8988T (cell line): ENCODE data around the gene GYS1.
"Not testable (repeated sequence)": the region's sequence is repeated elsewhere in the genome, so short reads cannot be mapped to it uniquely, and the experiment has no call there.

Source experiments
- DNase-seq: peaks from one replicate; pipeline ENCODE4 v3.0.0; 2011

Gene GYS1

DNA sequence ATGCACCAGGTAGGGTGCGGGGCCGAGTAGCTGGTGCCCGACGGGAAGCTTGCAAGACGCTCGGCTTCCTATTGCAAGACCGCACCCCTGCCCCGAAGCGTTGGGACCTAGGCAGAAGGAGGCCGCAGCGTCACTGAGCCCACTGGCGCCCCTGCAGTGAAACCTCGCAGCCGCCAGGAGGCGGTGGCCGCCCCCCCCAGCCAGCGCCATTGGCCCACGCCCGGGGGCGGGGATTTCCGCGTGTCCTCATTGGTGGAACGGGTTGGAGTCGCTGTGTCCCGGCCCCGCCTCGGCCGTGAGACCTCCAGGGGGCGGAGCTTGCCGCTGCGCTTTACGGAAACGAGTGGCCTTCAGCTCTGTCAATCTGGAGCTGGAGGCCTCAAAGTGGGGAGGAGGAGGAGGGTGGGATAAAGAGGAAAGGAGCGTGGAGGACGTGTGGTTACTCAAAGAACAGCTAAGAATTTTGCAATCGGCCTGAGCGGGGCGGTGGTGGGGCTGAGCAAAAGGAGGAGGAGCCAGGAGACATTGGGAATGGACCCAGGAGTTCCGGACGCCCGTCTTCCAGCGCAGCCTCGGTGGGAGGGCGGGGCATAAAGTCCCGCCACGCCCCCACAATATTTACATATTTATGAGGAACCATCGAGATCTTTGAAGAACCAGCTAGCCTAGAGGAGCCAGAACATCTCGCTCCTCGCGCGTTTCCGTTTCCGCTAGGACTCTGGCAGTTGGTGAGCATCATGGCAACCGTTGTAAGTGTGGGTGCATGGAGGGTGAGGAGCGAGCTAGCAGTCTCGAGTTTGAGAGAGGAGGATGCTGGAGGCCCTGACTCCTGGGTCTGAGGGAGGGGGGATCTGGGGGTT, at the start of gene GYS1, which contains the start of gene RUVBL2:
GYS1 (minus strand) TSS at position 135 of the 860 bp plus-strand sequence. CDS start 197 bp downstream, outside the sequence.
RUVBL2 (plus strand) TSS at position 713 of the 860 bp plus-strand sequence; CDS start at position 738, 25 bp downstream.
- DNase-seq: peak; percentile 80

DNA sequence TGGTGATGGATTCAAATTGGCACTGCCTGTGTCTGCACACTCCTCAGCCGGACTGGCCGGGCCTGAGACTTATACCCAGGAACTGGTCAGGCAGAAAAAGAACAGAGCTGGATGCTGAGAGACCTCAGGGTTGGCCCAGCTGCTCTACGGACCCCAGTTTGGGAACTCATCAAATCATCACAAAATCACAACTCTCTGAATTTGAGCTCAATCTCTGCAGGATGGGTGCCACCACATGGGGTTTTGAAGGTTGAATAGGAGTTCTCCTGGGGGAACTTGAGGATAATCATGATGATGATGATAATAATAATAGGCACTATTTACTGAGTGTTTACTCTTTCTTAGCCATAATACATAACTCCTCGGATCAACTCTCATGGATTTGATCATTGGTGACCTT, 49.6 kb upstream of the GYS1 start:
- not testable (repeated sequence) for DNase-seq

DNA sequence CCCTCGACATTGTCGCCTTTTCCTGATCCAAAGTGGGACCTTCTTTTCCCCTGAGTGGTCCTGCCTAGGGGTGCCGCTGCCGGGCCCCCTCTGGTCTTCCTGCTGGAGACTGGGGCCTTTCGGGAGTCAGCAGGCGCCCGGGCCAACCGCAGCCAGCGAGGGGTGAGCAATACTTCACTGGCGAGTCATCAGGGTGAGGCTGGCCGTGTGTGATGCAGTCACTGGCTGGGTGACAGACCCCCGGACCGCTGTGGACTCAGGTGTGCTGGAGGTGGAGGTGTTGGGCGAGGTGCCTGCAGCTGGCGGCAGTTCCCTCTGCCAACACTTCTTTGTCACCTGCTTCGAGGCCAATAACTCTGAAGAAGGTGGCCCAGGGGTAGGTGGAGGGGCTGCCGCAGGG, 49.1 kb upstream of the GYS1 start:
- no peak for DNase-seq

DNA sequence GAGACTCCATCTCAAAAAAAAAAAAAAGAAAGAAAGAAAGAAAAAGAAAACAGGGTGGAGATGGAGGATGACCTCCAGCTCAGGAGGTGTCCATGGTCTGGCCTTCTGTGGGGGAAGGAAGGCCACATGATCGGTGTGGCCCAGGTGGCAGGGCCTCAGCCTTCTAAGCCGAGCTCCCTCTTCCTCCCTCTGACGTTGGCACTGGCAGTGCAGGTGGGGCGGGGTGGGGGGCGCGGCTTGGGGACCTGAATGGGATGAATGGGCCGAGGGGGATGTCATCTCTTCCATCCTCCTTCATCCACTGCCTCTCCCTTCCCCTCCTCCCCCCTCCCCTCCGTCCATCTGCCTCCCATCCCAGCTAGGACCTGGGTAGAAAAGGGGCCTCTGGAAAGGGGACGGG, 46.6 kb upstream of the GYS1 start:
- not testable (repeated sequence) for DNase-seq

DNA sequence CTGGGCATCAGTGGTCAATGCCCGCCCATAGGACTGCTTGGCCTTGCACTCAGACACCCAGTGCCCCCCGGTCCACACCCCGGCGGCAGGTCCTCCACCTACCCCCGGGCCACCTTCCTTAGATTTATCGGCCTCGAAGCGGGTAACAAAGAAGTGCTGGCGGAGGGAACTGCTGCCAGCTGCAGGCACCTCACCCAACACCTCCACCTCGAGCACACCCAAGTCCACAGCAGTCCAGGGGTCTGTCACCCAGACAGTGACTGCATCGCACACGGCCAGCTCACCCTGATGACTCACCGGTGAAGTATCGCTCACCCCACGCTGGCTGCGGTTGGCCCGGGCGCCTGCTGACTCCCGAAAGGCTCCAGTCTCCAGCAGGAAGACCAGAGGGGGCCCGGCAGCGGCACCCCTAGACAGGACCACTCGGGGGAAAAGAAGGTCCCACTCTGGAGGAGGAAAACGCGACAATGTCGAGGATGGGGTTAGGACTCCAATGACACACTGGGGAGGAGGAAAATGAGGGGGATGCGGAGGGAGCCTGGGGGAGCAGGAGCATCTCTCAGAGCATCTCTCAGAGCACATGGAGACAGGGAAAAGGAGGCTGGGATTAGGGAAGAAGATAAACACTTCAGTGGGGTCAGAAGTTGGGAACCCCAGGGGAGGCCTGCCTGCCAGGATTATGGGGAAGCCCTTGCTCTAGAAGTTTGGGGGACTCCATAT, 45.6 kb upstream of the GYS1 start:
- DNase-seq: not testable (repeated sequence)

DNA sequence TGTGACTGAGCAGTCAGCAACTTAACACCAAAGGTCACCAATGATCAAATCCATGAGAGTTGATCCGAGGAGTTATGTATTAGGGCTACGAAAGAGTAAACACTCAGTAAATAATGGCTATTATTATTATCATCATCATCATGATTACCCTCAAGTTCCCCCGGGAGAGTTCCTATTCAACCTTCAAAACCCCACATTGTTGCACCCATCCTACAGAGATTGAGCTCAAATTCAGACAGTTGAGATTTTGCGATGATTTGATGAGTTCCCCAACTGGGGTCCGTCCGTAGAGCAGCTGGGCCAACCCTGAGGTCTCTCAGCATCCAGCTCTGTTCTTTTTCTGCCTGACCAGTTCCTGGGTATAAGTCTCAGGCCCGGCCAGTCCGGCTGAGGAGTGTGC, 45.0 kb upstream of the GYS1 start:
- not testable (repeated sequence) for DNase-seq

DNA sequence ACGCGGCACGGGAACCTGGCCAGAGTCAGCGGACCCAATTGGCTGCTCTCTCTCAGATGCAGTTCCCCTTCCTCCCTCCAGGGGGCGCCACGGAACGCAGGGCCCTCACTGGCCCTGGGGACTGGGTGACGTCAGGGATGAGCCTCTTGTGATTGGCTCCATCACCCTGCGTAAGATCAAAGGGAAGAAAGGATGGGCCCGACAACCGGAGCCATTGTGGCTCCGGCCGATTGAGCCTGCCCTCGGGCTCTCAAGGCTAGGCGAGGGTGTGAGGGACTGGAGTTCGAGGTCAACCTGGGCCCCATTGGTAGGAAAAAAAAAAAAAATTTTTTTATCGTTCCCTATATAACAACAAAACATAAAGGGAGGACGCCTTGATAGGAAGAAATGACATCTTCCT, 43.7 kb upstream of the GYS1 start, which contains the start of gene CGB1:
CGB1 (minus strand) TSS at position 81 of the 400 bp plus-strand sequence. CDS start 184 bp downstream, outside the sequence.
- not testable (repeated sequence) for DNase-seq

DNA sequence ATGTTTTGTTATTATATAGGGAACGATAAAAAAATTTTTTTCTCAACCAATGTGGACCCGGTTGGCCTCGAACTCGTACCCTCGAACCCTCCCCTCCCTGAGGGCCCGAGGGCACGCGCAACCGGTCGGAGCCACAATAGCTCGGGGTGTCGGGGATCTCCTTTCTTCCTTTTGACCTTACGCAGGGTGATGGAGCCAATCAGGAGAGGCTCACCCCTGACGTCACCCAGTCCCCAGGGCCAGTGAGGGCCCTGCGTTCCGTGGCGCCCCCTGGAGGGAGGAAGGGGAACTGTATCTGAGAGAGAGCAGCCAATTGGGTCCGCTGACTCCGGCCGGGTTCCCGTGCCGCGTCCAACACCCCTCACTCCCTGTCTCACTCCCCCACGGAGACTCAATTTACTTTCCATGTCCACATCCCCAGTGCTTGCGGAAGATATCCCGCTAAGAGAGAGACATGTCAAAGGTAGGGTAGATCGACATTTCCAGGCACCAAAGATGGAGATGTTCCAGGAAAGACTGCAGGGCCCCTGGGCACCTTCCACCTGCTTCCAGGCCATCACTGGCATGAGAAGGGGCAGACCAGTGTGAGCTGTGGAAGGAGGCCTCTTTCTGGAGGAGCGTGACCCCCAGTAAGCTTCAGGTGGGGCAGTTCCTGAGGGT, 38.7 kb upstream of the GYS1 start, which contains the start of gene CGB2:
CGB2 (plus strand) TSS at position 249 of the 660 bp plus-strand sequence; CDS start at position 455, 206 bp downstream.
- DNase-seq: not testable (repeated sequence)

DNA sequence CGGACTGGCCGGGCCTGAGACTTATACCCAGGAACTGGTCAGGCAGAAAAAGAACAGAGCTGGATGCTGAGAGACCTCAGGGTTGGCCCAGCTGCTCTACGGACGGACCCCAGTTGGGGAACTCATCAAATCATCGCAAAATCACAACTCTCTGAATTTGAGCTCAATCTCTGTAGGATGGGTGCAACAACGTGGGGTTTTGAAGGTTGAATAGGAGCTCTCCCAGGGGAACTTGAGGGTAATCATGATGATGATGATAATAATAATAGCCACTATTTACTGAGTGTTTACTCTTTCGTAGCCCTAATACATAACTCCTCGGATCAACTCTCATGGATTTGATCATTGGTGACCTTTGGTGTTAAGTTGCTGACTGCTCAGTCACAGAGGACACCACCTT, 37.2 kb upstream of the GYS1 start:
- DNase-seq: not testable (repeated sequence)

DNA sequence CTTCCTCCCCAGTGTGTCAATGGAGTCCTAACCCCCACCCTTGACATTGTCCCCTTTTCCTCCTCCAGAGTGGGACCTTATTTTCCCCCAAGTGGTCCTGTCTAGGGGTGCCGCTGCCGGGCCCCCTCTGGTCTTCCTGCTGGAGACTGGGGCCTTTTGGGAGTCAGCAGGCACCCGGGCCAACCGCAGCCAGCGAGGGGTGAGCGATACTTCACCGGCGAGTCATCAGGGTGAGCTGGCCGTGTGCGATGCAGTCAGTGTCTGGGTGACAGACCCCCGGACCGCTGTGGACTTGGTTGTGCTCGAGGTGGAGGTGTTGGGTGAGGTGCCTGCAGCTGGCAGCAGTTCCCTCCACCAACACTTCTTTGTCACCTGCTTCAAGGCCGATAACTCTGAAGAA, 36.6 kb upstream of the GYS1 start:
- not testable (repeated sequence) for DNase-seq

DNA sequence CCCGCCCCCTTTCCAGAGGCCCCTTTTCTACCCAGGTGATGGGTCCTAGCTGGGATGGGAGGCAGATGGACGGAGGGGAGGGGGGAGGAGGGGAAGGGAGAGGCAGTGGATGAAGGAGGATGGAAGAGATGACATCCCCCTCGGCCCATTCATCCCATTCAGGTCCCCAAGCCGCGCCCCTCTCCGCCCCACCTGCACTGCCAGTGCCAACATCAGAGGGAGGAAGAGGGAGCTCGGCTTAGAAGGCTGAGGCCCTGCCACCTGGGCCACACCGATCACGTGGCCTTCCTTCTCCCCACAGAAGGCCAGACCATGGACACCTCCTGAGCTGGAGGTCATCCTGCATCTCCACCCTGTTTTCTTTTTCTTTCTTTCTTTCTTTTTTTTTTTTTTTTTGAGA, 35.6 kb upstream of the GYS1 start:
- not testable (repeated sequence) for DNase-seq

DNA sequence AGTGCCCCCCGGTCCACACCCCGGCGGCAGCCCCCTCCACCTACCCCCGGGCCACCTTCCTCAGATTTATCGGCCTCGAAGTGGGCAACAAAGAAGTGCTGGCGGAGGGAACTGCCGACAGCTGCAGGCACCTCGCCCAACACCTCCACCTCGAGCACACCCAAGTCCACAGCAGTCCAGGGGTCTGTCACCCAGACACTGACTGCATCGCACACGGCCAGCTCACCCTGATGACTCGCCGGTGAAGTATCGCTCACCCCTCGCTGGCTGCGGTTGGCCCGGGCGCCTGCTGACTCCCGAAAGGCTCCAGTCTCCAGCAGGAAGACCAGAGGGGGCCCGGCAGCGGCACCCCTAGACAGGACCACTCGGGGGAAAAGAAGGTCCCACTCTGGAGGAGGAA, 32.5 kb upstream of the GYS1 start:
- not testable (repeated sequence) for DNase-seq

DNA sequence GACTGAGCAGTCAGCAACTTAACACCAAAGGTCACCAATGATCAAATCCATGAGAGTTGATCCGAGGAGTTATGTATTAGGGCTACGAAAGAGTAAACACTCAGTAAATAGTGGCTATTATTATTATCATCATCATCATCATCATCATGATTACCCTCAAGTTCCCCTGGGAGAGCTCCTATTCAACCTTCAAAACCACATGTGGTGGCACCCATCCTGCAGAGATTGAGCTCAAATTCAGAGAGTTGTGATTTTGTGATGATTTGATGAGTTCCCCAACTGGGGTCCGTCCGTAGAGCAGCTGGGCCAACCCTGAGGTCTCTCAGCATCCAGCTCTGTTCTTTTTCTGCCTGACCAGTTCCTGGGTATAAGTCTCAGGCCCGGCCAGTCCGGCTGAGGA, 32.0 kb upstream of the GYS1 start:
- DNase-seq: not testable (repeated sequence)

DNA sequence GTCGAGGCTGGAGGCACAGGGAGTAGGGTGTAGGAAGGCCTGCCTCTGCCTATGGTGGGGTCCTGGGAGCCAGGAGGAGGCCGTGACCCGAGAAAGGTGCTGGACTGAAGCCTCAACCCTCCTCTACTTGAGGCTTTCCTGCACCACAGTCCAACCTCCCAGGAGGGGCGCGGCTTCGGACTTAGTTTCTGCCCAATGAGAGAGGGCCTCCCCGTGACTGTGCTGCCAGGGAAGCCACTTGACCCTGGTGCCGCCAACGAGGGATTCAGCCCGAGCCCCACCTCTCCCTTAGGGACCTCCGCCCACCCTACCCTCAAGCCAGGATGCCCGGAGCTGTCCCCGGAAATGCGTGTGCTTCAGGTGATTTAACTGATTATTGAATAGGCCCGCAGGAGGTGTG, 31.1 kb upstream of the GYS1 start, which contains the start of gene CGB3:
CGB3 (minus strand) TSS at position 101 of the 400 bp plus-strand sequence. CDS start 362 bp downstream, outside the sequence.
- not testable (repeated sequence) for DNase-seq

DNA sequence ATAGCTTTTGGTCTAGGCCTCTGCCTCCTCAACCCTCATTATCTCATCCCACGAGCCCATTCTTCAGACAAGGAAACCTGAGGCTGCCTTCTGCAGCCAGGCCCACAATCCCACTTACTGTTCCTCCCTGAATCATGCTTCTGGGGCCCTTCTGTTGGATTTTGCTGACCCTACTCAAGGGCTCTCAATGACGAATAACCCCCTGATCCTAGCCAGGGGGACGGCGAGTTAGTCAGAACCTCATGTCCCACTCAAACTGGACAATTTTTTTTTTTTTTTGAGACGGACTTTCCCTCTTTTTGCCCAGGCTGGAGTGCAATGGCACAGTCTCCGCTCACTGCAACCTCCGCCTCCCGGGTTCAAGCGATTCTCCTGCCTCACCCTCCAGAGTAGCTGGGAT, 29.0 kb upstream of the GYS1 start:
- no peak for DNase-seq

DNA sequence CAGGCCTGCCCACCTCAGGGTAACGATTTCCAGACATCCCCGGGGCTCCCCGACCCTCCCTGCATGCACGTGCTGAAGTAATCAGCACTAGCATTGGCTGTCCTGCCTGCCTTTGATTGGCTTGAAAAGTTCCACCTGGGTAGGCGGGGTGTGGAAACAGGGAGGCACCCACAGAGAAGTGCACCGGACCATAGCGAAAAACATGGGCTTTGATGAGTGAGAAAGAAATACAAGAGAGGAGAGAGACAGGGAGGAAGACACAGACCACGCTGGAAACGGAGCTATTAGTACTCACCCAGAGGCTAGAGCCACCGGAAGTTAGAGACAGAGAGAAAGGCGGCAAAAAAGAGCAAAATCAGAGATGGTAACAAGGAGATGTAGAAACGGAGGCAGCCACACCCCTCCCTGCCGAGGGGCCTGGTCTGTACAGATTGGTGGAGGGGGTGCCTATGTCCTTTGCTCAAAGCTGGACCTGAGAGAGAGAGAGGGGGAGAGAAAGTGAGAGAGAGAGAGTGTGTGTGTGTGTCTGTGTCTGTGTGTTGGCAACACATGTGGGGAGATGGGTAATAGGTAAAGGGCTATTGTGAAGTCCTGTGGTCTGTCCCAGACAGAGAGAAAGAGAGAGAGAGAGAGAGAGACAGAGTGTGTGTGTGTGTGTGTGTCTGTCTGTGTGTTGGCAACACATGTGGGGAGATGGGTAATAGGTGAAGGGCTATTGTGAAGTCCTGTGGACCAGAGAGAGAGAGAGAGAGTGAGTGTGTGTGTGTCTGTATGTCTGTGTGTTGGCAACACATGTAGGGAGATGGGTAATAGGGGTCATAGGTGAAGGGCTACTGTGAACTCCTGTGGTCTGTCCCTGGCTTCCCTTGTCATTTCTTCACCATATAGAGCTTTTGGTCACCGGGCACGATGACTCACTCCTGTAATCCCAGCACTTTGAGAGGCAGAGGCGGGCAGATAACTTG, 28.1 kb upstream of the GYS1 start:
- DNase-seq: no peak

DNA sequence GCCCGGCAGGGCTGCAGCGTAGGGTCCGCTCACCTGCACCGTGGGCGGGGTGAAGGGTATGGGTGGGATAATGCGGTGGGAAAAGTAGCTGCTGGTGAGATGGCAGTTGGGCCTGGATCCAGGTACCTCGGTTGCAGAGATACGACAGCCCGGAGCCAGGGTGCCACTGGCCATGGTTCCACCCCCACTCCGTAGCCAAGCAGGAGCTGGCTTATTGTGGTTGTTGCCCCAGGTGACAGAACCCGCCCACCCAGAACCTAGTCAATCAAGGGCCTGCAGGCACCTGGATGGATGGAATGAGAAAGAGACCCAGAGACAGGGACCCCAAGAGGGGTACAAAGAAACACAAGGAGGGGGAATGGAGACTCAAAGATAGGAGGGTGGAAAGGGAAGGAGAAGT, 27.2 kb upstream of the GYS1 start:
- no peak for DNase-seq

DNA sequence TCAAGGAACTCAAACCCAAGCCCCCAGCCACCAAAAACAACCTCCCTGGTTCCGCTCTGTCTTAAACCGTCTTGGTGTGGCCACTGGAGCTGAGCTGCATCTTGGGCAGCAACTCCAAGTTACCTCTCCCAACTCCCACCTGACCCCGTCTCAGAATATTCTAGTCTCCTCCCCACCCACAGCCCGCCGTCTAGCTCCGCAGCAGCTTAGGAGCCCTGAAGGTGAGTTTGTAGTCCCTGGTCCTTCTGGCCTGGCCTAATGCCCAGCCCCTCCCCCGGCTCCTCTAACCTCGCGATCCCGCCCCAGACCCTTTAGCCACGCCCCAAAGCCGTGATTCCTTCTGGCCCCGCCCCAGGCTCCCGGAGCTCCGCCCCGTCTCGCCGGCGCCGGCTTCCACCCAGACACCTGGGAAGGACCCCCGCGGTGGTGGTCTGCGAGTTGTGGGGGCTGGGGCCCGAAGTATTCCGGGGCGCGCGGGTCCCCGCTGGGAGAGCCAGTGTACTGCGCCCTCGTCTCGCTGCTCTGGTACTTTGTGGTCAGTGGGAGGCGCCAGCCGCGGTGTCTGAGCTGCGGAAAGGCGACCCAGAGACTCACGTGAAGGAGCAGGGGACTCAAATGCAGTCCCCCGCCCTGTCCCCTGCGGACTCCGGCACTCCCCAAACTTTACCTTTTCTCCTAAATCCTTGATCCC, 26.3 kb upstream of the GYS1 start:
- DNase-seq: no peak

DNA sequence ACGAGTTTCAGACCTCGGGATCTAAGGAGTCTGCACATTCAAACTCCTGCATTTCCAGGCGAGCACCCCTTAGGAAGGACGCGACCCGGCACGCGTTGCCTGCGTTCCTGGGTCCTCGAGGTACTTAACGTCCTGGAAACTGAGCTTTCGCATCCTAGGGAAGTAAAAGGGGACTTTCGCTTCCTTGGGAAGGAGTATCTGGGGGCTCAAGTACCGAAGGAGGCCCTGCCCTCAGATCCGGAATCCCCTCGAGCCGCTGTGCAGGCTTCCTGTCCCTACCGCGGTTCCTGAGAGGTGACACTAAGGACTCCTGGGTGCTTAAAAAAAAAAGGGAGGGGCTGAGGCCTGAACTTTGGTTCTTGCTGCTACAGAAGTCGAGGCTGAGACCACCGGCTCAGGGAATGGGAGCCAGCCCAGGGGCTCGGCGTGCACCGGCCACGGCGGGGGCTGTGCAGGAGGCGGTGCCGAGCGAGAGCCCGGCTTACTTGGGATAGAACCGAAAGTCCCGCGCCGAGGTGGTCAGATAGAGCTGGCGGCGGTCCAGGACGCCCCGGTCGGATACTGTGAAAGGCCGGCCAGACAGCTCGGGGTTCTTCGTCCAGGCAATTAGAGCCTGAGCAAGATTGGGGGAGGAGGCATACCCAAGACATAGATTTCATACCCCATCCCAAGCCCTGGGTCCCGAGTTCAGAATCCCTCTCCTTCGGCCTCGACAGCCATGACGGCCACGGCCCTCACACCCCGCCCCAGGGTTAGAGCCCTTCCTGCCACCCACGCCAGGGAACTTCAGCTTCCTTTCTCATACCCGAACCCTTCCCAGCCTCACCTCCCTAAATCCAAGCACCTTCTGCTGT, 25.5 kb upstream of the GYS1 start:
- not testable (repeated sequence) for DNase-seq
